Measurements from ENCODE around the gene IQCK. TPM values are rescaled to one million over a fixed set of nuclear protein-coding genes. Genes with fewer than 3 reads are reported as not detected.

Gene IQCK
- total and polyA plus RNA-seq, 2 donors (not counting 3 experiments of a cell fraction or from before 2014, with no cell fraction given): 17.2 to 18.1 TPM

- no peaks in the 10 kb centered on the region for H3K9me3 ChIP-seq (replicated peaks; ENCODE audit: control insufficient read depth, insufficient read depth, low read length)
- no TSS peak for BruUV-seq (replicated peaks)
- ChIA-PET CTCF (interaction anchor here (0.8 kb wide), 1 partner anchor 19 kb away, joined by 3 read pairs; no protein-coding TSS in a partner anchor), POLR2A (no interaction called here)
- no peak overlapping the region for H3K27ac ChIP-seq (ENCODE audit: insufficient read depth, low read depth, low read length)
- no peak for TF ChIP-seq POLR2A (IDR thresholded peaks at IDR 0.05; ENCODE audit: low read depth, low read length)
- TF ChIP-seq MYC (IDR thresholded peaks at IDR 0.05; ENCODE audit: low read depth, low read length): no peak
- TF ChIP-seq JUN (IDR thresholded peaks at IDR 0.05; ENCODE audit: borderline replicate concordance, insufficient read depth, insufficient read length, low read depth): no peak
- TF ChIP-seq FOS (IDR thresholded peaks at IDR 0.05; ENCODE audit: borderline replicate concordance, insufficient read depth, low read length): no peak
- TF ChIP-seq CTCF (IDR thresholded peaks at IDR 0.05; ENCODE audit: extremely low read depth in 1 of 2, insufficient read depth in 1 of 2, low read depth in 1 of 2, low read length in 2 of 2): no peak
- TF ChIP-seq MAX (IDR thresholded peaks at IDR 0.05; ENCODE audit: insufficient read depth, insufficient read length): no peak
- TF ChIP-seq GATA2 (IDR thresholded peaks at IDR 0.05; ENCODE audit: insufficient read depth, insufficient read length, low read depth, low read length): no peak
- TF ChIP-seq POLR2AphosphoS5 (IDR thresholded peaks at IDR 0.05; ENCODE audit: insufficient read depth, low read depth, low read length): no peak
- TF ChIP-seq EZH2 (IDR thresholded peaks at IDR 0.05; ENCODE audit: borderline replicate concordance, low read depth, low read length, severe bottlenecking): no peak
- dilution Hi-C loops (cut with MboI; ENCODE audit: extremely low pct_ligation_motif_present, low sequenced_read_pairs) (no loop called here), intact Hi-C loops (cut with micrococcal nuclease) (no loop called here)
- H3K27me3 ChIP-seq (ENCODE audit: control insufficient read depth in 2 of 2, insufficient read depth in 2 of 2, low read length in 2 of 2): no peaks in the 10 kb centered on the region
- DNase-seq (ENCODE audit: low read depth, low spot score): no peak
- H4K20me1 ChIP-seq (replicated peaks; ENCODE audit: control insufficient read depth, extremely low read depth, insufficient read depth, low read length): no peaks in the 10 kb centered on the region
- H3K9ac ChIP-seq (replicated peaks; ENCODE audit: extremely low read depth, insufficient read depth, low read length): no peak overlapping the region
- no peaks in the 10 kb centered on the region for H3K79me2 ChIP-seq (ENCODE audit: control insufficient read depth, insufficient read depth, low read length)
- H3K36me3 ChIP-seq (ENCODE audit: control insufficient read depth in 2 of 2, extremely low read depth in 1 of 2, insufficient read depth in 2 of 2, low read length in 2 of 2): no peaks in the 10 kb centered on the region
- H3K4me3 ChIP-seq (replicated peaks in 1 of 3; ENCODE audit: insufficient read depth in 1 of 3, low read depth in 1 of 3, low read length in 3 of 3): no peak overlapping the region
- H2AFZ ChIP-seq (ENCODE audit: low read depth, low read length): no peak overlapping the region
- H3K4me2 ChIP-seq (ENCODE audit: insufficient read depth, low read length): no peak overlapping the region
- peaks cover 9% of the 10 kb centered on the region for H3K4me1 ChIP-seq (ENCODE audit: control insufficient read depth, extremely low read depth, insufficient read depth, low read length)
- FAIRE-seq: no peak
- H3K9me1 ChIP-seq (replicated peaks; ENCODE audit: control insufficient read depth, extremely low read depth, insufficient read depth, low read length): no peaks in the 10 kb centered on the region
Measured at GRCh38 chr16:19846436-19846835, 128.4 kb downstream of the IQCK start.

All from endothelial cell of umbilical vein (primary cell).